Loucy (cell line): Measurements from ENCODE around the gene ACTRT2.

Source experiments
- H2AFZ ChIP-seq: fragments of 200-600 bp; sonication (generic); 2 replicates; pipeline ENCODE4 v1.6.0; 2016; ENCODE audit warnings: antibody characterized with exemption, mild to moderate bottlenecking, low read length, moderate library complexity
- H3F3A ChIP-seq: fragments of 200-600 bp; 2 replicates; pipeline ENCODE4 v1.6.0; 2016; ENCODE audit warnings: antibody characterized with exemption, low read depth, mild to moderate bottlenecking
- H3K27me3 ChIP-seq: fragments of 200-600 bp; sonication (generic); 2 replicates; pipeline ENCODE4 v1.6.1; 2014; ENCODE audit warnings: low read length, mild to moderate bottlenecking; ENCODE audit not compliant: insufficient read depth, poor library complexity, severe bottlenecking
- H3K36me3 ChIP-seq: fragments of 200-600 bp; sonication (generic); 2 replicates; pipeline ENCODE4 v1.6.1; 2016; ENCODE audit warnings: low read length; ENCODE audit not compliant: insufficient read depth
- H3K4me1 ChIP-seq: fragments of 200-600 bp; sonication (generic); 2 replicates; pipeline ENCODE4 v1.5.1; 2014; ENCODE audit warnings: low read length, mild to moderate bottlenecking; ENCODE audit not compliant: insufficient read depth, poor library complexity, severe bottlenecking
- H3K4me2 ChIP-seq: fragments of 200-600 bp; sonication (generic); 2 replicates; pipeline ENCODE4 v1.6.0; 2014; ENCODE audit warnings: antibody characterized with exemption, low read length, low read depth, mild to moderate bottlenecking; ENCODE audit not compliant: poor library complexity, severe bottlenecking
- H3K4me3 ChIP-seq: fragments of 200-600 bp; sonication (generic); 2 replicates; pipeline ENCODE4 v1.5.1; 2014; ENCODE audit warnings: low read length, mild to moderate bottlenecking, mixed read lengths; ENCODE audit not compliant: poor library complexity, severe bottlenecking
- H3K79me2 ChIP-seq: fragments of 200-600 bp; sonication (generic); 2 replicates; pipeline ENCODE4 v1.6.1; 2014; ENCODE audit warnings: low read length; ENCODE audit not compliant: insufficient read depth
- H3K9ac ChIP-seq: fragments of 200-600 bp; sonication (generic); 2 replicates; pipeline ENCODE4 v1.6.0; 2014; ENCODE audit warnings: mild to moderate bottlenecking, low read depth, low read length, moderate library complexity; ENCODE audit not compliant: poor library complexity, severe bottlenecking
- H3K9me2 ChIP-seq: fragments of 200-600 bp; sonication (generic); replicated peaks from 2 replicates; pipeline ENCODE4 v1.6.1; 2016; ENCODE audit warnings: low read depth, low read length, mixed read lengths
- H3K9me3 ChIP-seq: fragments of 200-600 bp; sonication (generic); 2 replicates; pipeline ENCODE4 v1.6.1; 2014; ENCODE audit warnings: mild to moderate bottlenecking, antibody characterized with exemption, low read length, low read depth; ENCODE audit not compliant: insufficient read depth
- H4K20me1 ChIP-seq: fragments of 200-600 bp; sonication (generic); 2 replicates; pipeline ENCODE4 v1.6.0; 2014; ENCODE audit warnings: antibody characterized with exemption, low read length, mild to moderate bottlenecking; ENCODE audit not compliant: insufficient read depth, poor library complexity, severe bottlenecking
- EZH2phosphoT487 ChIP-seq: fragments of 200-600 bp; IDR thresholded peaks from 2 replicates; pipeline ENCODE4 v1.6.1; 2018; ENCODE audit warnings: antibody characterized with exemption, mild to moderate bottlenecking, moderate library complexity, borderline replicate concordance
- TF ChIP-seq, protein P1 (sequence below): fragments of 200-600 bp; sonication (generic); conservative IDR thresholded peaks from 2 replicates; pipeline ENCODE4 v1.5.1; 2014; ENCODE audit warnings: mild to moderate bottlenecking, antibody characterized with exemption, low read length

The ACTRT2 gene

DNA sequence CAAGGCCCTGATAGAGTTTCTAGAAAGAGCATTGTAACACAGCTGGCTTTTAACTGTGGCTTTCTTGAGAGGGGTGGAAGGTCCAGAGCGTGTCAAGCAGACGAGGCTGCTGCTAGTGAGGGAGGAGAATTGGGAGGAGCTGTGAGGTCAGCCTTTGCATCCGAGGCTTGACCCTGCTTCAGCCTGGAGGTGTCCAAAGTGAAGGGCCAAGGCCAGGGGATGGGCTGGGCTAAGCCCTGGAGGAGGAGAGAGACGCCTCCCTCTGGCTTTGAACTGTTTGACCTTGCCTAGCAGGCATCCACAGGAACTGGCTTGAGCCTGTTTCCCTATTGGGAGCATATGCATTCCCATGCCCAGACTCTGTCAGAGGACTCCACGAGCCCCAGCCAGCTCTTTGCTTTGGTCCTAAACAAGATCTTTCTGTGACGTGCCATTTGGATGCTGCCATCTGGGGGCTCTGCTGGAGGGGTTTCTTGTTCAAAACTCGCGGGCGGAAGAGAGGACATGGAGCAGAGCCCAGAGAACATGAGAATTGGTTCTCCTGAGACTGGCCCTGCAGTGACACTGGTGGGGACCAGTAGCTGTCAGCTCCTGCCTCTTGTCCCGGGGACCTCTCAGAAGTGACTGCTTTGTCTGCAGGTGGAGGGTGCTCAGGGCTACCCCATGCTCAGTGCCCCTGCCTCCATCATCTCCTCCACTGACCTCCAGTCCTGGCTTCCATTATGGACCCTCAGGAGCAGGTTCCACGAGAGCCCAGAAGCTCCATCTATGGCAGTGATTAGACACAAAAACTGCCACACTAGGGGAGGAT lies 5.5 kb downstream of the ACTRT2 start:
- Histone ChIP-seq H4K20me1 (no peaks in the 10 kb centered on the region), H3K4me2 (no peak overlapping the region), H3K9me3 (no peaks in the 10 kb centered on the region), H3K79me2 (no peaks in the 10 kb centered on the region), H3K36me3 (no peaks in the 10 kb centered on the region), H3K4me3 (no peak overlapping the region), H3K9me2 (no peaks in the 10 kb centered on the region), H3K9ac (no peak overlapping the region), H2AFZ (no peak overlapping the region), H3K4me1 (peaks cover 43% of the 10 kb centered on the region), H3F3A (no peaks in the 10 kb centered on the region), H3K27me3 (no peaks in the 10 kb centered on the region)
- TF ChIP-seq EZH2phosphoT487, result no peak
- TF ChIP-seq, protein P1, sequence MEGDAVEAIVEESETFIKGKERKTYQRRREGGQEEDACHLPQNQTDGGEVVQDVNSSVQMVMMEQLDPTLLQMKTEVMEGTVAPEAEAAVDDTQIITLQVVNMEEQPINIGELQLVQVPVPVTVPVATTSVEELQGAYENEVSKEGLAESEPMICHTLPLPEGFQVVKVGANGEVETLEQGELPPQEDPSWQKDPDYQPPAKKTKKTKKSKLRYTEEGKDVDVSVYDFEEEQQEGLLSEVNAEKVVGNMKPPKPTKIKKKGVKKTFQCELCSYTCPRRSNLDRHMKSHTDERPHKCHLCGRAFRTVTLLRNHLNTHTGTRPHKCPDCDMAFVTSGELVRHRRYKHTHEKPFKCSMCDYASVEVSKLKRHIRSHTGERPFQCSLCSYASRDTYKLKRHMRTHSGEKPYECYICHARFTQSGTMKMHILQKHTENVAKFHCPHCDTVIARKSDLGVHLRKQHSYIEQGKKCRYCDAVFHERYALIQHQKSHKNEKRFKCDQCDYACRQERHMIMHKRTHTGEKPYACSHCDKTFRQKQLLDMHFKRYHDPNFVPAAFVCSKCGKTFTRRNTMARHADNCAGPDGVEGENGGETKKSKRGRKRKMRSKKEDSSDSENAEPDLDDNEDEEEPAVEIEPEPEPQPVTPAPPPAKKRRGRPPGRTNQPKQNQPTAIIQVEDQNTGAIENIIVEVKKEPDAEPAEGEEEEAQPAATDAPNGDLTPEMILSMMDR, result no peak

DNA sequence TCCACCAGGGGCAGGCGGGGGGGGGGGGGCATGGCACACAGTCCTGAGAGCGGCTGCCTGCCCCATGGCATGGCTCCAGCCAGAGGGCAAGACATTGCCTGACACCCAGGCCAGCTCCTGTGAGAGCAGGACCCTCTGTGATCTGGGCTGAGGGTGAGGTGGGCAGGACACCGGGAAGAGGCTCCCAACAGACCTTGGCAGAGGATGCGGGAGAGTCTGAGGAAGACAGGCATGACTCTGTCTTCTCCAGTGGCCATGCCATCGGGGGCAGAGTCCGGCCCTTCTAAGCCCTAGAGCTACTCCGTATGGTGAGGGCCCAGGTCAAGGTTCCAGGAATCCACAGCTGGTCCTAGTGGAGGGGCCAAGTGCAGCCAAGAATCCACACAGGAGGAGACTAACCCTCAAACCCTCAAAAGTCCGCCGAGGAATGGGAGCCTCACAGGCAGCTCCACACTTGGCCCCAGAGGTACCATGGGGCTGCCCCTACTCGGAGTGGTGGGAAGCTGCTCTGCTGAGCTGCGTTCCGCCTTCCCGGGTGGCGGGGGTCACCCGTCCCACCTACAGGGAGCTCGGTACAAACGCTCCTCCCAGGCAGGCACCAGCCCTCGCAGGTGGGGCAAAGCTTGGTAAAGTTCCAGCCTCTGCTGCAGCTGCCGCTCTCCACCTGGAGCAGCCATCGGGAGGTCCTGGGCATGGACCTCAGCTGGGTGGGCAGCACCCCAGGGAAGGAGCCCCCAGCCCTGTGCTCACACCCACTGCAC lies 6.5 kb downstream of the ACTRT2 start:
- no peaks in the 10 kb centered on the region for H4K20me1 ChIP-seq
- no peaks in the 10 kb centered on the region for H3K9me2 ChIP-seq
- H3K4me1 ChIP-seq, result peaks cover 53% of the 10 kb centered on the region
- H2AFZ ChIP-seq, result no peak overlapping the region
- TF ChIP-seq, protein P1, result no peak
- no peak for TF ChIP-seq EZH2phosphoT487
- peak overlapping the region; percentile 81 for H3K9ac ChIP-seq
- no peaks in the 10 kb centered on the region for H3F3A ChIP-seq
- H3K9me3 ChIP-seq, result no peaks in the 10 kb centered on the region
- no peaks in the 10 kb centered on the region for H3K36me3 ChIP-seq
- H3K4me2 ChIP-seq, result peak overlapping the region; percentile 75
- H3K27me3 ChIP-seq, result no peaks in the 10 kb centered on the region
- H3K79me2 ChIP-seq, result no peaks in the 10 kb centered on the region
- H3K4me3 ChIP-seq, result peak overlapping the region; percentile 61

DNA sequence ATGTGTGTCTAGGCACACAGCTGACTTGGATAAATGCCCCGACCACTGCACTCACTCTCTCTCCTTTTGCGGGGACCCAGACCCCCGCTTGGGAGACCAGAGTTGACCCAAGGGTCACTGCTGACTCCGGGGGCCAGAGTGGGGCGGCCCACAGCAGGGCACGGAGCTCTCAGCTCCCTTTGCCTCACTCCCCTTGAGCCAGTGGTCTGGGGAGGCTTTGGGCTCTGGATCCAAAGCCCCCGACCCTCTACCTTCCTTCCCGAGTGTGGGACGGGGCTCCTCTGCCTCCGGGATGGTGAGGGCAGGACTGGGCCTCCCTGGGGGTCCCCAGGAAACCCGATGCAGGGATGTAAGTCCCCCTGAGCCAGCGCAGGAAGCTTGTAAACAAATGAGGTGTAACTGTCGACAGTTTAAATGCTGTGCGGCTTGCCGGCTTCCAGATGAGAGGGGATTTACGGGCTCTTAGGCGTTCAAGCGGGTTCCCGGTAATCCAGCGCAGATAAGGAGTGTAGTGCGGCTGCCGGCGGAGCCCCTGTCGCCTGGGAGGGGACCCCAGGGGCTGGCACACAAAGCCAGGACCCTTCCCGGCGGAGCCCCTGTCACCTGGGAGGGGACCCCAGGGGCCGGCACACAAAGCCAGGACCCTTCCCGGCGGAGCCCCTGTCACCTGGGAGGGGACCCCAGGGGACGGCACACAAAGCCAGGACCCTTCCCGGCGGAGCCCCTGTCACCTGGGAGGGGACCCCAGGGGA lies 7.4 kb downstream of the ACTRT2 start:
- Histone ChIP-seq H3K4me3 (peak overlapping the region; percentile 61), H4K20me1 (no peaks in the 10 kb centered on the region), H3K79me2 (no peaks in the 10 kb centered on the region), H3K4me1 (peaks cover 62% of the 10 kb centered on the region), H3K36me3 (no peaks in the 10 kb centered on the region), H3K9me2 (no peaks in the 10 kb centered on the region), H3K9ac (peak overlapping the region; percentile 81), H3K9me3 (no peaks in the 10 kb centered on the region), H3K4me2 (peak overlapping the region; percentile 75), H3K27me3 (no peaks in the 10 kb centered on the region), H2AFZ (no peak overlapping the region), H3F3A (no peaks in the 10 kb centered on the region)
- no peak for TF ChIP-seq EZH2phosphoT487
- TF ChIP-seq, protein P1, result no peak
